GM12891 (cell line): Measurements from ENCODE around the gene ERICH6.

Experiments
- PAX5 ChIP-seq: IDR thresholded peaks from 2 replicates; pipeline ENCODE4 v1.6.1; 2011; ENCODE audit warnings: low read length, moderate library complexity, mild to moderate bottlenecking; ENCODE audit not compliant: insufficient read depth, severe bottlenecking
- POLR2A ChIP-seq: IDR thresholded peaks from 2 replicates; pipeline ENCODE4 v1.6.1; 2011; ENCODE audit warnings: low read depth, low read length, control low read depth
- POLR2AphosphoS5 ChIP-seq: IDR thresholded peaks from 2 replicates; pipeline ENCODE4 v1.6.1; 2011; ENCODE audit warnings: low read depth, low read length, control low read depth
- SPI1 ChIP-seq: IDR thresholded peaks from 2 replicates; pipeline ENCODE4 v1.6.1; 2011; ENCODE audit warnings: low read depth, low read length, control low read depth
- TAF1 ChIP-seq: IDR thresholded peaks from 2 replicates; pipeline ENCODE4 v1.6.1; 2011; ENCODE audit warnings: low read depth, low read length, control low read depth

DNA sequence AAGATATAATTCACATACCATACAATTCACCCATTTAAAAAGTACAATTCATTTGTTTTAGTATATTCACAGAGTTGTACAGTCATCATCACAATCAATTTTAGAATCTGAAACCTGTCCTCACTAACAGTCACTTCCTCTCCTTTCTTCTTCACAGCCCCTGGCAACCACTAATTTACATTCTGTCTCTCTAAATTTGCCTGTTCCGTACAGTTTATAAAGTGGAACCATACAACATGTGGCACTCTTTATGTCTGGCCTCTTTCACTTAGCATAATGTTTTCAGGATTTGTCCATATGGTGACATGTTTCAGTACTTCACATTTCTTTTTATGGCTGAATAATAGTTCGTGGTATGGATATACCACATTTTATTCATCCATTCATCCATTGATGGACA lies 22.7 kb downstream of the ERICH6 start:
- TF ChIP-seq POLR2A (no peak), TAF1 (no peak), POLR2AphosphoS5 (no peak), SPI1 (peak; percentile 88), PAX5 (no peak)
